H1 (cell line): ENCODE results near the gene JAG2. TPM values are rescaled to one million over a fixed set of nuclear protein-coding genes. Genes with fewer than 3 reads are reported as not detected.

Source experiments
- CTCF ChIA-PET: fragments of 300-600 bp; sonication (Branson Sonifier 250); formaldehyde crosslinking; loops from one replicate; lab custom pipeline; 2021; ENCODE audit not compliant: partially characterized antibody; lab: Charles Lee
- POLR2A ChIA-PET: fragments of 300-600 bp; sonication (Branson Sonifier 250); formaldehyde crosslinking; loops from one replicate; lab custom pipeline; 2021; ENCODE audit warnings: inconsistent platforms; ENCODE audit not compliant: partially characterized antibody; lab: Charles Lee
- DNase-seq, 2 experiments: peaks; one replicate each; pipeline versions ENCODE4 v3.0.0 to v3.0.0-alpha.2; 2010 to 2022; ENCODE audit warnings: low spot score in 2 of 2, low read depth in 1 of 2, mixed read lengths in 1 of 2
- FAIRE-seq: peaks from 2 replicates; lab custom pipeline; 2011; peaks lifted over from hg19 to GRCh38; lab: Jason Lieb, UNC
- H2AFZ ChIP-seq: 2 replicates; pipeline ENCODE4 v1.8.1; 2012; ENCODE audit warnings: low read length, inconsistent platforms
- H2AK5ac ChIP-seq: 2 replicates; pipeline ENCODE4 v1.6.1; 2013; ENCODE audit warnings: low read depth, low read length
- H2BK120ac ChIP-seq: replicated peaks from 2 replicates; pipeline ENCODE3; 2013; ENCODE audit warnings: low read depth, low read length, inconsistent platforms
- H2BK12ac ChIP-seq: 2 replicates; pipeline ENCODE4 v1.6.1; 2013; ENCODE audit warnings: low read depth, low read length
- H2BK15ac ChIP-seq: 2 replicates; pipeline ENCODE4 v1.6.1; 2013; ENCODE audit warnings: low read length
- H2BK20ac ChIP-seq: 2 replicates; pipeline ENCODE4 v1.6.1; 2013; ENCODE audit warnings: low read length
- H2BK5ac ChIP-seq: 2 replicates; pipeline ENCODE4 v1.6.1; 2013; ENCODE audit warnings: low read depth, low read length
- H3K14ac ChIP-seq: 2 replicates; pipeline ENCODE4 v1.6.1; 2013; ENCODE audit warnings: inconsistent platforms; ENCODE audit not compliant: insufficient read length
- H3K18ac ChIP-seq: 2 replicates; pipeline ENCODE4 v1.6.1; 2013; ENCODE audit warnings: low read length; ENCODE audit errors: extremely low read depth
- H3K23ac ChIP-seq: 2 replicates; pipeline ENCODE4 v1.6.1; 2013; ENCODE audit warnings: inconsistent platforms; ENCODE audit not compliant: insufficient read length
- H3K23me2 ChIP-seq: 2 replicates; pipeline ENCODE4 v1.6.1; 2013; ENCODE audit warnings: low read depth, low read length
- H3K27ac ChIP-seq: 2 replicates; pipeline ENCODE4 v1.6.1; 2011; ENCODE audit warnings: low read depth, low read length, inconsistent platforms
- H3K27me3 ChIP-seq, 4 experiments: replicated peaks in 1 of 4; 1 replicate in 1 of 4; 2 replicates in 3 of 4; pipeline versions ENCODE4 v1.6.1 to v1.8.1; 2011 to 2013; ENCODE audit warnings: low read length in 3 of 4, mild to moderate bottlenecking in 3 of 4, inconsistent platforms in 2 of 4, mixed read lengths in 2 of 4, moderate library complexity in 1 of 4; ENCODE audit not compliant: control insufficient read depth in 3 of 4, insufficient read depth in 3 of 4; ENCODE audit errors: extremely low read depth in 1 of 4
- H3K36me3 ChIP-seq, 4 experiments: 2 replicates each; pipeline versions ENCODE4 v1.6.1 to v1.8.1; 2011 to 2013; ENCODE audit warnings: mild to moderate bottlenecking in 4 of 4, low read length in 3 of 4, moderate library complexity in 2 of 4, control low read depth in 1 of 4, inconsistent platforms in 1 of 4; ENCODE audit not compliant: insufficient read depth in 4 of 4, control insufficient read depth in 2 of 4
- H3K4ac ChIP-seq: replicated peaks from 2 replicates; pipeline ENCODE3; 2013; ENCODE audit warnings: low read length, low read depth, mixed read lengths, inconsistent platforms; ENCODE audit not compliant: insufficient read length
- H3K4me1 ChIP-seq, 4 experiments: replicated peaks in 1 of 4; 1 replicate in 1 of 4; 2 replicates in 3 of 4; pipeline versions ENCODE4 v1.6.1 to v1.8.1; 2011 to 2013; ENCODE audit warnings: low read length in 3 of 4, inconsistent platforms in 2 of 4, mixed read lengths in 1 of 4; ENCODE audit not compliant: insufficient read depth in 4 of 4, control insufficient read depth in 3 of 4
- H3K4me2 ChIP-seq, 2 experiments: 2 replicates each; pipeline versions ENCODE4 v1.6.1 to v1.8.1; 2011 to 2013; ENCODE audit warnings: low read depth in 2 of 2, low read length in 2 of 2, control low read depth in 1 of 2, inconsistent platforms in 1 of 2, mild to moderate bottlenecking in 1 of 2; ENCODE audit not compliant: insufficient read depth in 1 of 2
- H3K4me3 ChIP-seq, 4 experiments: fragments of 200-600, 300-600 bp in 1 of 4; sonication (generic), shearing (Covaris generic), sonication (Bioruptor Twin) in 1 of 4; 2 replicates each; pipeline versions ENCODE4 v1.5.1 to v1.8.1; 2011 to 2016; ENCODE audit warnings: low read length in 4 of 4, low read depth in 3 of 4, control low read depth in 2 of 4, inconsistent platforms in 2 of 4, mild to moderate bottlenecking in 2 of 4, mixed read lengths in 1 of 4, moderate library complexity in 1 of 4; ENCODE audit not compliant: insufficient read depth in 2 of 4; ENCODE audit errors: extremely low read depth in 1 of 4
- H3K56ac ChIP-seq: replicated peaks from 2 replicates; pipeline ENCODE3; 2013; ENCODE audit warnings: low read depth, mild to moderate bottlenecking, mixed read lengths, low read length, inconsistent platforms; ENCODE audit not compliant: insufficient read length
- H3K79me1 ChIP-seq: 2 replicates; pipeline ENCODE4 v1.6.1; 2013; ENCODE audit warnings: low read depth, low read length, control low read depth
- H3K79me2 ChIP-seq, 2 experiments: 2 replicates each; pipeline versions ENCODE4 v1.6.1 to v1.8.1; 2012 to 2013; ENCODE audit warnings: low read length in 2 of 2, mild to moderate bottlenecking in 2 of 2, inconsistent platforms in 1 of 2; ENCODE audit not compliant: insufficient read depth in 2 of 2, control insufficient read depth in 1 of 2
- H3K9ac ChIP-seq, 4 experiments: replicated peaks in 1 of 4; 1 replicate in 1 of 4; 2 replicates in 3 of 4; pipeline versions ENCODE4 v1.6.1 to v1.8.1; 2011 to 2013; ENCODE audit warnings: low read depth in 3 of 4, low read length in 3 of 4, control low read depth in 2 of 4, mild to moderate bottlenecking in 2 of 4, moderate library complexity in 2 of 4, inconsistent platforms in 1 of 4; ENCODE audit errors: extremely low read depth in 1 of 4
- H3K9me3 ChIP-seq, 2 experiments: 2 replicates each; pipeline versions ENCODE4 v1.6.1 to v1.8.1; 2012 to 2013; ENCODE audit warnings: mild to moderate bottlenecking in 2 of 2, moderate library complexity in 2 of 2, control low read depth in 1 of 2, inconsistent platforms in 1 of 2, low read depth in 1 of 2, low read length in 1 of 2, mixed read lengths in 1 of 2; ENCODE audit not compliant: insufficient read depth in 2 of 2
- H4K20me1 ChIP-seq, 2 experiments: replicated peaks in 1 of 2; 2 replicates each; pipeline versions ENCODE3 to v1.8.1; 2011 to 2013; ENCODE audit warnings: inconsistent platforms in 2 of 2, low read length in 2 of 2, mild to moderate bottlenecking in 1 of 2; ENCODE audit not compliant: insufficient read depth in 2 of 2, control insufficient read depth in 1 of 2
- H4K5ac ChIP-seq: 2 replicates; pipeline ENCODE4 v1.6.1; 2013; ENCODE audit warnings: low read length, low read depth, mixed read lengths, inconsistent platforms; ENCODE audit not compliant: insufficient read length
- H4K8ac ChIP-seq: 2 replicates; pipeline ENCODE4 v1.8.0; 2013; ENCODE audit warnings: mild to moderate bottlenecking, moderate library complexity, low read length, inconsistent platforms; ENCODE audit not compliant: insufficient read depth; ENCODE audit errors: extremely low read depth
- H4K91ac ChIP-seq: replicated peaks from 2 replicates; pipeline ENCODE3; 2013; ENCODE audit warnings: low read length, mixed read lengths, inconsistent platforms; ENCODE audit not compliant: insufficient read length
- CBX8 ChIP-seq: fragments of 300-800, 300-1000 bp; sonication (generic); IDR thresholded peaks from 2 replicates; pipeline ENCODE4 v1.7.1; 2016; ENCODE audit warnings: low read depth, low read length, borderline replicate concordance
- CEBPB ChIP-seq: IDR thresholded peaks from 2 replicates; pipeline ENCODE4 v1.6.1; 2012; ENCODE audit warnings: low read depth, low read length
- EZH2 ChIP-seq: fragments of 200-600 bp; sonication (generic); IDR thresholded peaks from 2 replicates; pipeline ENCODE4 v1.7.1; 2012; ENCODE audit warnings: low read depth, mild to moderate bottlenecking, moderate library complexity, low read length, inconsistent platforms; ENCODE audit not compliant: severe bottlenecking
- GABPA ChIP-seq: IDR thresholded peaks from 2 replicates; pipeline ENCODE4 v1.6.1; 2011; ENCODE audit warnings: mild to moderate bottlenecking, low read length, moderate library complexity, borderline replicate concordance; ENCODE audit not compliant: insufficient read depth
- NRF1 ChIP-seq: IDR thresholded peaks from 2 replicates; pipeline ENCODE4 v1.6.1; 2011; ENCODE audit warnings: mild to moderate bottlenecking, low read depth, low read length, improper control_type of control experiment
- PHF8 ChIP-seq: fragments of 200-600 bp; sonication (generic); conservative IDR thresholded peaks from 2 replicates; pipeline ENCODE4 v1.7.1; 2012; ENCODE audit warnings: low read depth, mild to moderate bottlenecking, inconsistent platforms, low read length, moderate library complexity
- RBBP5 ChIP-seq: IDR thresholded peaks from 2 replicates; pipeline ENCODE4 v1.7.1; 2012; ENCODE audit warnings: low read depth, mild to moderate bottlenecking, inconsistent platforms, low read length, moderate library complexity, borderline replicate concordance
- RNF2 ChIP-seq: fragments of 200-900, 300-1000 bp; sonication (generic); IDR thresholded peaks from 2 replicates; pipeline ENCODE4 v1.7.1; 2016; ENCODE audit warnings: borderline replicate concordance, low read depth, mild to moderate bottlenecking, antibody characterized with exemption, low read length; ENCODE audit not compliant: poor library complexity, severe bottlenecking; ENCODE audit errors: missing control alignments
- RXRA ChIP-seq: IDR thresholded peaks from 2 replicates; pipeline ENCODE4 v1.6.1; 2011; ENCODE audit warnings: low read depth, mild to moderate bottlenecking, low read length, moderate library complexity; ENCODE audit not compliant: insufficient read depth
- SP1 ChIP-seq: IDR thresholded peaks from 2 replicates; pipeline ENCODE4 v1.6.1; 2011; ENCODE audit warnings: low read depth, low read length
- SP2 ChIP-seq: IDR thresholded peaks from 2 replicates; pipeline ENCODE4 v1.6.1; 2012; ENCODE audit warnings: mild to moderate bottlenecking, low read length, inconsistent platforms
- TAF1 ChIP-seq: IDR thresholded peaks from 2 replicates; pipeline ENCODE4 v1.6.1; 2011; ENCODE audit warnings: mild to moderate bottlenecking, low read depth, low read length
- WGBS, 2 experiments: shearing (Covaris generic) in 1 of 2; methylation state at CpG; one replicate each; pipeline versions ENCODE4 v1.1.6 to v1.1.7; 2013 to 2015; ENCODE audit warnings: low lambda C conversion rate in 2 of 2, mixed read lengths in 2 of 2, inconsistent platforms in 1 of 2, low coverage in 1 of 2, missing lambda C conversion rate in 1 of 2; ENCODE audit not compliant: insufficient replicate concordance in 2 of 2, insufficient coverage in 1 of 2, insufficient read length in 1 of 2; ENCODE audit errors: extremely low coverage in 1 of 2, missing lambda C conversion rate in 1 of 2; 5-methylcytosine and 5-hydroxymethylcytosine counted together
- polyA plus RNA-seq, 7 experiments: library from polyadenylated mRNA; depleted of rRNA in 3 of 7; stranded (reverse) in 5 of 7; unstranded in 2 of 7; fragments of >200 nt in 5 of 7; fragments of 200-250 nt in 2 of 7; gene quantifications; 1 replicate in 5 of 7; 2 replicates in 1 of 7; 4 replicates in 1 of 7; pipeline versions ENCODE4 v1.2.1 to v1.2.3, GENCODE V29; 2011 to 2013; ENCODE audit warnings: missing spikeins in 2 of 7, mixed read lengths in 2 of 7
- total RNA-seq: library from RNA; stranded (reverse); fragmentation: NEBNext Ultra II Directional; extraction: Animal tissue kit (Norgen Biotek cat#: 25700); gene quantifications from 2 replicates; pipeline ENCODE4 v1.2.1, GENCODE V29; 2021

The JAG2 gene
- total and polyA plus RNA-seq, 2 of the 8 experiments (the other 6 are each of a cell fraction or from before 2014, with no cell fraction given), result 2.8 to 6.2 TPM

GRCh38 chr14:105212541-105213300 is 44.1 kb upstream of the JAG2 start:
- H3K14ac ChIP-seq, result no peak overlapping the region
- no peak overlapping the region for H2BK20ac ChIP-seq
- H3K23ac ChIP-seq, result no peak overlapping the region
- no peak for FAIRE-seq
- H3K9ac ChIP-seq, result no peak overlapping the region
- H2BK15ac ChIP-seq, result no peak overlapping the region
- no peak overlapping the region for H3K27ac ChIP-seq
- POLR2A ChIA-PET, result no interaction called here
- H3K36me3 ChIP-seq, result no peaks in the 10 kb centered on the region; a peak in 1 of 8 replicates
- H3K4me2 ChIP-seq, result no peak overlapping the region
- no peak overlapping the region for H4K5ac ChIP-seq
- no peaks in the 10 kb centered on the region; a peak in 1 of 7 replicates for H3K27me3 ChIP-seq
- no peaks in the 10 kb centered on the region for H3K79me2 ChIP-seq
- no peak overlapping the region for H4K91ac ChIP-seq
- no peak overlapping the region for H3K56ac ChIP-seq
- no peak overlapping the region for H3K4ac ChIP-seq
- no peak overlapping the region for H3K18ac ChIP-seq
- peaks cover 4% of the 10 kb centered on the region; the same call in 1 of the 2 replicates for H3K79me1 ChIP-seq
- H4K20me1 ChIP-seq, result peaks cover 0 to 14% of the 10 kb centered on the region in 2 experiments
- no peak overlapping the region for H2AFZ ChIP-seq
- CTCF ChIA-PET, result interaction anchor here (0.9 to 3.3 kb wide), 8 partner anchors 10 to 268 kb away, joined by 3 to 24 read pairs (median 4); no protein-coding TSS in a partner anchor
- no peaks in the 10 kb centered on the region for H3K9me3 ChIP-seq
- H3K23me2 ChIP-seq, result peaks cover 3% of the 10 kb centered on the region; the same call in 1 of the 2 replicates
- no peak overlapping the region; the same call in 1 of the 2 replicates for H4K8ac ChIP-seq
- no peak overlapping the region for H2AK5ac ChIP-seq
- no peak overlapping the region for H2BK120ac ChIP-seq
- WGBS, 2 experiments, result 90% methylated on average over 18 of the region's 18 CpGs; no CpG with 5 or more reads in 1 of the 2 experiments
- no peak overlapping the region for H3K4me3 ChIP-seq
- no peak overlapping the region for H2BK5ac ChIP-seq
- no peak for DNase-seq
- H3K4me1 ChIP-seq, result no peaks in the 10 kb centered on the region
- H2BK12ac ChIP-seq, result no peak overlapping the region
- TF ChIP-seq EZH2 (no peak), PHF8 (no peak), CBX8 (no peak), TAF1 (no peak), RNF2 (no peak), CEBPB (no peak), SP2 (no peak), SP1 (no peak), NRF1 (no peak), GABPA (no peak), RBBP5 (no peak), RXRA (no peak)
